SU-DHL-6 (cell line): ENCODE data around the gene P2RY6.

Source experiments
- H2AFZ ChIP-seq: fragments of 200-600 bp; sonication (generic); 2 replicates; pipeline ENCODE4 v1.6.1; 2014; ENCODE audit warnings: low read depth, mild to moderate bottlenecking, moderate library complexity, mixed read lengths, antibody characterized with exemption, low read length; ENCODE audit not compliant: severe bottlenecking
- H3F3A ChIP-seq: fragments of 200-600 bp; shearing (Covaris generic); 2 replicates; pipeline ENCODE4 v1.6.0; 2016; ENCODE audit warnings: antibody characterized with exemption, mild to moderate bottlenecking; ENCODE audit not compliant: insufficient read depth
- H3K27ac ChIP-seq: fragments of 200-600 bp; sonication (generic); 2 replicates; pipeline ENCODE4 v1.5.1; 2016; ENCODE audit warnings: low read depth, mild to moderate bottlenecking, low read length, moderate library complexity, mixed read lengths
- H3K27me3 ChIP-seq: fragments of 200-600 bp; sonication (generic), shearing (Covaris generic); 2 replicates; pipeline ENCODE4 v1.6.0; 2014; ENCODE audit warnings: mild to moderate bottlenecking, low read length
- H3K36me3 ChIP-seq: fragments of 200-600 bp; sonication (generic); 2 replicates; pipeline ENCODE4 v1.6.1; 2014; ENCODE audit warnings: mild to moderate bottlenecking, low read length, mixed read lengths
- H3K4me2 ChIP-seq: fragments of 300-600, 200-600 bp; shearing (Covaris generic), sonication (generic); 2 replicates; pipeline ENCODE4 v1.6.0; 2014; ENCODE audit warnings: low read length, low read depth, mild to moderate bottlenecking; ENCODE audit not compliant: poor library complexity, severe bottlenecking
- H3K4me3 ChIP-seq: fragments of 200-600 bp; sonication (generic); 2 replicates; pipeline ENCODE4 v1.5.1; 2014; ENCODE audit warnings: antibody characterized with exemption, low read length, mild to moderate bottlenecking, mixed read lengths; ENCODE audit not compliant: insufficient read depth, poor library complexity, severe bottlenecking
- H3K79me2 ChIP-seq: fragments of 200-600 bp; sonication (generic); 2 replicates; pipeline ENCODE4 v1.6.1; 2014; ENCODE audit warnings: mild to moderate bottlenecking, low read length, moderate library complexity; ENCODE audit not compliant: insufficient read depth
- H3K9ac ChIP-seq: fragments of 200-600 bp; sonication (generic); 2 replicates; pipeline ENCODE4 v1.7.0; 2014; ENCODE audit warnings: mild to moderate bottlenecking, low read length
- H3K9me2 ChIP-seq: fragments of 200-600 bp; sonication (generic); replicated peaks from 2 replicates; pipeline ENCODE4 v1.6.1; 2014; ENCODE audit warnings: low read length; ENCODE audit not compliant: insufficient read depth
- H3K9me3 ChIP-seq: fragments of 200-600 bp; sonication (generic); 2 replicates; pipeline ENCODE4 v1.6.1; 2014; ENCODE audit warnings: low read length, mixed read lengths; ENCODE audit not compliant: insufficient read depth
- H4K20me1 ChIP-seq: fragments of 200-600 bp; sonication (generic); 2 replicates; pipeline ENCODE4 v1.6.1; 2014; ENCODE audit warnings: low read depth, mild to moderate bottlenecking, antibody characterized with exemption, low read length, moderate library complexity, mixed read lengths
- CTCF ChIP-seq: fragments of 200-600 bp; sonication (generic); IDR thresholded peaks from one replicate; pipeline ENCODE4 v1.5.1; 2017; ENCODE audit warnings: antibody characterized with exemption, mild to moderate bottlenecking, low read length, moderate library complexity; ENCODE audit not compliant: insufficient read depth, poor library complexity, severe bottlenecking
- EZH2phosphoT487 ChIP-seq: fragments of 200-600 bp; sonication (generic), shearing (Covaris generic); conservative IDR thresholded peaks from 2 replicates; pipeline ENCODE4 v1.6.1; 2018; ENCODE audit warnings: mild to moderate bottlenecking, antibody characterized with exemption, low read length, moderate library complexity, mixed read lengths

Gene P2RY6

DNA sequence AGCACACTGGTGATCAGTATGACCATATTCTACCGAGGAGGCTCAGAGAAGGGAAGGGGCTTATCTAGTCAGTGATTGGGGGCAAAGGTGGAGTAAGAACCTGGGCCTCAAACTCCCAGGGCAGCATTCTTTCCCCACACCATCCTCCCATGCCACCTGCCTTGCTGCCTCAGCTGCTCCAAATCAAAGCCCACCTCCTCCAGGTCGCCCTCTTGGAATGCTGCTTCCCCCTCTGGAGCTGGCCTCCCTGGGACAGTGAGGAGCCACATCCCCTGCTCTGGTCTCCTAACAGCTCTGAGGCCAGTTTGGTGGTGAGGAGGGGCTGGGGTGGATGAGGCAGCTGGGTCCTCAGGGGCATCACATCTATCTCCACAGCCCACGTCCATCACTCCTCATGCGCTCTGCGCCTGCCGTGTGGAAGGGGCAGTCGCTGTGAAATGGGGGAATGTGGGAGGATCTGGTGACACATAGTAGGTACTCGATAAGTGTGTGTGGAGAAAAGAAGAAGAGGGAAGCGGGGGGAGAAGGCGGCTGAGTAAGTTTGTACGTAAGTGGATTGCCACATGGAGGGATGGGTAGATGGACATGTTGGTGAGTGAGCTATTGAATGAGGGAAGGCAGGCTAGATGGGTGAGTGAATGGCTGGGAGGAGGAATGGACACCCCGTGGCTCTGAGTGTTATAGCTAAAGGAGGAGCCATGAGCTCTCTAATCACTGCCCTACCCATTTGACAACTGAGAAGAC lies 19.8 kb downstream of the P2RY6 start:
- H3F3A ChIP-seq: no peaks in the 10 kb centered on the region
- no peaks in the 10 kb centered on the region for H3K27me3 ChIP-seq
- no peak overlapping the region for H3K4me3 ChIP-seq
- no peaks in the 10 kb centered on the region for H3K36me3 ChIP-seq
- no peak overlapping the region for H3K27ac ChIP-seq
- no peaks in the 10 kb centered on the region for H3K79me2 ChIP-seq
- no peak overlapping the region for H3K4me2 ChIP-seq
- H3K9me3 ChIP-seq: no peaks in the 10 kb centered on the region
- H3K9me2 ChIP-seq: no peaks in the 10 kb centered on the region
- TF ChIP-seq CTCF (no peak), EZH2phosphoT487 (no peak)
- no peak overlapping the region for H2AFZ ChIP-seq
- H3K9ac ChIP-seq: no peak overlapping the region
- H4K20me1 ChIP-seq: no peaks in the 10 kb centered on the region

DNA sequence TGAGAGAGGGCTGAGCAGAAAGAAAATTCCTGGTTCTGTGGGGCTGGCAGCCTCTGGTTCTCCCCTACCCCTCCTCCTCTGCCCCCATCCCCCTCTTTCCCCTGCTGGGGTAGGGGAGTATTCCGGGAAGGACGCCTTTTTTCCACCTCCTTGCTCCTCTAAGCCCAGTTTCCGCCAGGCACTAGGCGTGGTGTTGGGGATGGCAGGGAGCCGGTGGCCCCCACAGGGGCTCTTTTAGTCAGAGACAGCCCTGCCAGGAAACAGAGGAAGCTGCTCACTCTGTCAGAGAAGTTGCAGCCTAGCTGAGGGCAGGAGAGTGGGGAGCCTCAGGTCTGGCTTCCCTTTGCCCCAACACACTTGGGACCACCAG lies 20.4 kb downstream of the P2RY6 start:
- H3K36me3 ChIP-seq: no peaks in the 10 kb centered on the region
- H3K9me3 ChIP-seq: no peaks in the 10 kb centered on the region
- no peak overlapping the region for H3K9ac ChIP-seq
- no peaks in the 10 kb centered on the region for H3F3A ChIP-seq
- no peaks in the 10 kb centered on the region for H3K9me2 ChIP-seq
- no peaks in the 10 kb centered on the region for H4K20me1 ChIP-seq
- H3K27ac ChIP-seq: no peak overlapping the region
- TF ChIP-seq CTCF (no peak), EZH2phosphoT487 (no peak)
- H3K27me3 ChIP-seq: no peaks in the 10 kb centered on the region
- H3K4me2 ChIP-seq: no peak overlapping the region
- H3K79me2 ChIP-seq: no peaks in the 10 kb centered on the region
- H3K4me3 ChIP-seq: no peak overlapping the region
- no peak overlapping the region for H2AFZ ChIP-seq

GRCh38 chr11:73293356-73293936 lies 21.3 kb downstream of the P2RY6 start:
- no peak overlapping the region for H3K9ac ChIP-seq
- H3K9me2 ChIP-seq: no peaks in the 10 kb centered on the region
- no peaks in the 10 kb centered on the region for H3K27me3 ChIP-seq
- TF ChIP-seq CTCF (no peak), EZH2phosphoT487 (no peak)
- no peaks in the 10 kb centered on the region for H3K9me3 ChIP-seq
- H3K4me2 ChIP-seq: no peak overlapping the region
- H2AFZ ChIP-seq: no peak overlapping the region
- no peak overlapping the region for H3K27ac ChIP-seq
- H4K20me1 ChIP-seq: no peaks in the 10 kb centered on the region
- H3K36me3 ChIP-seq: no peaks in the 10 kb centered on the region
- no peak overlapping the region for H3K4me3 ChIP-seq
- H3F3A ChIP-seq: no peaks in the 10 kb centered on the region
- H3K79me2 ChIP-seq: no peaks in the 10 kb centered on the region
